Measurements from ENCODE around the gene FBXO4. TPM values are rescaled to one million over a fixed set of nuclear protein-coding genes. Genes with fewer than 3 reads are reported as not detected.
"Not testable (repeated sequence)": the region's sequence is repeated elsewhere in the genome, so short reads cannot be mapped to it uniquely, and the experiment has no call there.

The FBXO4 gene
- total and polyA plus RNA-seq, 2 experiments from 2014 or later = 0.63 to 0.74 TPM

GRCh38 chr5:41940641-41941040 lies 15.6 kb downstream of the FBXO4 start (continued):
- no peak for TF ChIP-seq ZNF462 (CRISPR knock-in tag; IDR thresholded peaks at IDR 0.05)

DNA sequence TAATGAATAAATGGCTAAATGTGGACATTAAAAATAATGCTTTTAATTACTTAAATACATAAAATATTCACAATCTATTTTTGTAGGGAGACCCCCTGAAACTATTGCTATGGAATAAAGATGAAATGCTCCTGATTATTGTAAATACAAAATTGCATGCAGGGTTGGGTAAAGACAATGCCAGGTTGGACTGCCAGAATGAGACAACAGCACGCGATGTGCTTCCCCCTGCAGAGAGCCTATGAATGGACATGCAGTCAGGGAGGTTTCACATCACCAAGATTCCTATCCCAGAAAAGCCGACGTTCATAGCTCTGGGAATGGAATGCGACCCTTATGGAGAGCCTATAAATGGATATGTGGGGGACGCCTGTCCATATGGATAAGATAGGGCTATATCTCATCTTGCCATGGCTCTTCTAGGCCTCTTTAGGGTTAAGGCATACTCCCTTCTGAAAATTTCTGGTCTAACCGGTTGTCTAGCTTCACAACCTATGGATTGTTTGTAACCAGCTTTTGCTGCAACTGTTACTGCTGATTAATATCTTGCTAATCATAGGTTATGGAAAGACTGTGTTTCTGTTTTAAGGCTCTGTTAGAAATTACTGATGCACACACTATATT lies 20.4 kb downstream of the FBXO4 start:
- H3K27ac Mint-ChIP-seq = not testable (repeated sequence)

GRCh38 chr5:41951224-41951623 lies 26.1 kb downstream of the FBXO4 start:
- no peak for DNase-seq (ENCODE audit: low spot score)

More for the DNA sequence above, 20.4 kb downstream of the FBXO4 start:
- Mint-ChIP-seq H3K9me3 (peaks cover 12% of the 10 kb centered on the region), H3K4me1 (peaks cover 20% of the 10 kb centered on the region; the same call in 2 of the 3 replicates)
- not testable (repeated sequence) for H3K27me3 Mint-ChIP-seq (ENCODE audit: insufficient read depth, low read depth, poor library complexity); H3K4me1 ChIP-seq (ENCODE audit: insufficient read depth); H3F3A ChIP-seq (replicated peaks; ENCODE audit: low read depth); ATAC-seq; H3K79me2 ChIP-seq (replicated peaks; ENCODE audit: insufficient read depth); H2AFZ ChIP-seq; H3K27ac ChIP-seq (ENCODE audit: low read depth); H3K27me3 ChIP-seq (ENCODE audit: insufficient read depth); H3K4me3 Mint-ChIP-seq; H3K36me3 ChIP-seq (ENCODE audit: insufficient read depth); H3K4me2 ChIP-seq; H3K36me3 Mint-ChIP-seq (ENCODE audit: low read depth); H3K9me2 ChIP-seq (ENCODE audit: insufficient read depth); H3K4me3 ChIP-seq; H4K20me1 ChIP-seq (replicated peaks; ENCODE audit: insufficient read depth)
- DNase-seq (ENCODE audit: low spot score) = peak; percentile 11

More at GRCh38 chr5:41951224-41951623, 26.1 kb downstream of the FBXO4 start:
- Histone ChIP-seq H3K4me2 (no peak overlapping the region), H3K9me2 (ENCODE audit: insufficient read depth) (peaks cover 4% of the 10 kb centered on the region; the same call in 1 of the 2 replicates), H4K20me1 (replicated peaks; ENCODE audit: insufficient read depth) (no peaks in the 10 kb centered on the region; the same call in 1 of the 2 replicates), H3K27me3 (ENCODE audit: insufficient read depth) (no peaks in the 10 kb centered on the region), H3F3A (replicated peaks; ENCODE audit: low read depth) (no peaks in the 10 kb centered on the region), H3K4me3 (no peak overlapping the region), H3K4me1 (ENCODE audit: insufficient read depth) (peaks cover 6% of the 10 kb centered on the region; the same call in 1 of the 2 replicates), H3K79me2 (replicated peaks; ENCODE audit: insufficient read depth) (no peaks in the 10 kb centered on the region), H3K27ac (ENCODE audit: low read depth) (no peak overlapping the region), H3K36me3 (ENCODE audit: insufficient read depth) (no peaks in the 10 kb centered on the region), H2AFZ (no peak overlapping the region)
- Mint-ChIP-seq H3K4me1 (peaks cover 13% of the 10 kb centered on the region; the same call in 2 of the 3 replicates), H3K4me3 (no peak overlapping the region), H3K36me3 (ENCODE audit: low read depth) (no peaks in the 10 kb centered on the region), H3K9me3 (peaks cover 13% of the 10 kb centered on the region), H3K27ac (no peak overlapping the region), H3K27me3 (ENCODE audit: insufficient read depth, low read depth, poor library complexity) (no peaks in the 10 kb centered on the region)
- no peak for TF ChIP-seq ZNF462 (CRISPR knock-in tag; IDR thresholded peaks at IDR 0.05)
- ATAC-seq = no peak

Data from GM23338 (cell line).